ENCODE data around the gene CDHR3.
A peak's percentile ranks its signal among the peaks of the same experiment; 100 is the strongest.

The CDHR3 gene

DNA sequence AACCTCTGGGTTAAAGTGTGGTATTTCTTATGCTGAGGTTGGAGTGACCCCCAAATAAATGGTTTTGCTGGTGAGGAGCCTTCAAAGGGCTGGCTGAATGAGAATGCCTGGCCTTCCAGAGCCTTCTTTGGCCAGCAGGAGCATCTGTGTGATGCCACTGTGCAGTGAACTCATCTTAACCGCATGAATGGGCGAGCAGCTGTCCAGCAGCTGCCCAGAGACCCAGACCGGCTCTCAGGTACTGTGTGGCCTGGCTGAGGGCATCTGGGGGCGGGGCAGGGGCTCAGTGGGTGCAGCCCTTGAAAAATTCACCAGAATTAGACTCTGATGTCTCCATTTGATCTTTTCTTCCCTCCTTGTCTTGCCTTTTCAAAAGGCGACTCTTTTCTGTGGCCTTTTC lies 90.0 kb downstream of the CDHR3 start:
- DNase-seq (ENCODE audit: low read depth), result no peak
- TF ChIP-seq, protein P1, sequence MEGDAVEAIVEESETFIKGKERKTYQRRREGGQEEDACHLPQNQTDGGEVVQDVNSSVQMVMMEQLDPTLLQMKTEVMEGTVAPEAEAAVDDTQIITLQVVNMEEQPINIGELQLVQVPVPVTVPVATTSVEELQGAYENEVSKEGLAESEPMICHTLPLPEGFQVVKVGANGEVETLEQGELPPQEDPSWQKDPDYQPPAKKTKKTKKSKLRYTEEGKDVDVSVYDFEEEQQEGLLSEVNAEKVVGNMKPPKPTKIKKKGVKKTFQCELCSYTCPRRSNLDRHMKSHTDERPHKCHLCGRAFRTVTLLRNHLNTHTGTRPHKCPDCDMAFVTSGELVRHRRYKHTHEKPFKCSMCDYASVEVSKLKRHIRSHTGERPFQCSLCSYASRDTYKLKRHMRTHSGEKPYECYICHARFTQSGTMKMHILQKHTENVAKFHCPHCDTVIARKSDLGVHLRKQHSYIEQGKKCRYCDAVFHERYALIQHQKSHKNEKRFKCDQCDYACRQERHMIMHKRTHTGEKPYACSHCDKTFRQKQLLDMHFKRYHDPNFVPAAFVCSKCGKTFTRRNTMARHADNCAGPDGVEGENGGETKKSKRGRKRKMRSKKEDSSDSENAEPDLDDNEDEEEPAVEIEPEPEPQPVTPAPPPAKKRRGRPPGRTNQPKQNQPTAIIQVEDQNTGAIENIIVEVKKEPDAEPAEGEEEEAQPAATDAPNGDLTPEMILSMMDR (IDR thresholded peaks at IDR 0.05; ENCODE audit: control insufficient read depth, extremely low read depth, insufficient read depth), result no peak

DNA sequence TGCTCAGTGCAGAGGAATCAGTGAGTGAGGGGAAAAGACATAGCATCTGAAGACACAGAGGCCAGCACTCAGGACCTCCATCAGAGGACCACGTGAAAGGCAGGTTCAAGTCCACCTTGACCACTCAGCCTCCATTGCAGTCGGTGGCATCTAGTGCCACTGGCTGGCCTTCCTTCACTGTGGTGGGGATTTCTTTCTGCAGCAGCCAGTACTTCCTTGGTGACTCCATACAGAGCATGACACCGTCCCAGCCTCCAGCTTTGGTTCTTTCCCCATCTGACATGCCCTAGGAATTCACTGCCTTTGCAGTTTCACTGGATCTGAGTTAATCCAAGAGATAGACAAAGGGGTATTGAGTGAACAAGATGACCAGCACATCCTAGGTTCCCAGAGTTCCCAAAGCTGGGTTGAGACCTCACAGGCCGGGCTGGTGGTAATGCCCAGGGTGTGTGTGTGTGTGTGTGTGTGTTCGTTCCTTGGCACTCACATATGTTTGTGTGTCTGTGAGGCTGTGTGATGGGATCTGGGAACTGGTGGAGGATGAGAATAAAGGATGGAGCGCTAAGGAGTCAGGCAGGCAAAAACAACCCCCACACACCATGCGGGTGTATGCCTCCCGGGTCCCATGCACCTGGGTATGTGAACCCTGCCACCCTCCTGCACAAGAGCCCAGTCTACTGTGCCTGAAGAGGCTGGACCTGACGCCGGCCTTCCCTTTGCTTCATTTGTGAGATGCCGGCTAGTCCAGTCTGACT lies 91.3 kb downstream of the CDHR3 start:
- DNase-seq (ENCODE audit: low read depth), result no peak
- TF ChIP-seq, protein P1 (IDR thresholded peaks at IDR 0.05; ENCODE audit: control insufficient read depth, extremely low read depth, insufficient read depth), result no peak

More for the DNA sequence above, 90.0 kb downstream of the CDHR3 start:
- no peak overlapping the region for H3K4me3 ChIP-seq (ENCODE audit: low read depth, low read length)

DNA sequence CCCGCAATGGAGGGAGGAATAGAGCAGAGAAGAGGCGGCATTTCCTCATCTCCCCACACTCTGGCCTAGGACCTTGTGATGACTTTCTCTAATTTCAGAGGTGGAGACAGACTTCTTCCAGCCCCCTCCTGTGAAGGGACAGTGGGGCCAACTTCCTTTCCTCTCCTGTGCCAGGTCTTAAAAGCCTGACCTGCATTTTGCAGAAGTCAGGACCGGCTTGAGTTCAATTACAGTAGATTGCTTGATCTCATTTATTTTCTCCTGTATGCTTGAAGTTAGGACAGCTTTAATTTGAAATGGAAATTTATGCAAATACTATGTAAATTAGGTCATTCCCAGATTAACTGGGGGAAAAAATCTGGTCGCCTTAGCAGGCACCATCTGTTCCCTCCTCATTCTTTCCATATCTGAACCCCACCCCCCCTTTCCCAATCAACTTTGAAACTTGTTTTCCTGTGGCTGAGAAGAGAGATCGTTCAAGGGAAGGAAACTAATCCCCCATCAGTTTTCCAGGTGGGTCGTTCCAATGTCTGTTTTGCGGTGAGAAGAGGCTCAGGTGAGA lies 92.0 kb downstream of the CDHR3 start:
- no peak overlapping the region for H3K4me3 ChIP-seq (ENCODE audit: low read depth, low read length)
- TF ChIP-seq, protein P1 (IDR thresholded peaks at IDR 0.05; ENCODE audit: control insufficient read depth, extremely low read depth, insufficient read depth), result no peak
- DNase-seq (ENCODE audit: low read depth), result no peak

More for the DNA sequence above, 91.3 kb downstream of the CDHR3 start:
- no peak overlapping the region for H3K4me3 ChIP-seq (ENCODE audit: low read depth, low read length)

DNA sequence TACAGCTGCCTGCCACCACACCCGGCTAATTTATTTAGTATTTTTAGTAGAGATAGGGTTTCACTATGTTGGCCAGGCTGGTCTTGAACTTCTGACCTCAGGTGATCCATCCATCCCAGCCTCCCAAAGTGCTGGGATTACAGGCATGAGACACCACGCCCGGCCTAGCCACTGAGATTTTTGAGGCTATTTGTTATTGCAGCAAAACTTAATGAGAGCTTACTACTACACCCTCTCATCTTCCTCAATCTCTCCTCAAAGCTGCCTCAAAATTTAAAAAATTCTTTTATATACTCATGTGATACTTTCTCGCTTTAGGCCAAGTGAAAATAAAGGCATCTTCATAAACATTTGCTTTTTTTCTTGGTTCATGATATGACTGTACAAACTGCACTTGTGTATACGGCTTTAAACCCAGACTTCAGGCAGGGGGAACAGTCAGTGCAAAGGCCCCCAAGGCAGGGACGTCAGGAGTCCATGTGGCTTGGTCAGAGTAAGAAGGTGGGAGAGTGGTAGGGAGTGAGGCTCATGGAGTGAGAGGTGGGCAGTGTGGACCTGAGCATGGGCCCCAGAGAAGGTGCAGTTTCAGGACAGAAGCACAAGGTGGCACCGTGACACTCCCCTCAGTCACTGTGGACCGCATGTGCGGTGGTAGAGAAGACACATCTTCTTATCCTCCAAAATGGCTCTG lies 93.6 kb downstream of the CDHR3 start:
- H3K4me3 ChIP-seq (ENCODE audit: low read depth, low read length), result no peak overlapping the region
- DNase-seq (ENCODE audit: low read depth), result peak; percentile 56
- TF ChIP-seq, protein P1 (IDR thresholded peaks at IDR 0.05; ENCODE audit: control insufficient read depth, extremely low read depth, insufficient read depth), result peak; percentile 91

DNA sequence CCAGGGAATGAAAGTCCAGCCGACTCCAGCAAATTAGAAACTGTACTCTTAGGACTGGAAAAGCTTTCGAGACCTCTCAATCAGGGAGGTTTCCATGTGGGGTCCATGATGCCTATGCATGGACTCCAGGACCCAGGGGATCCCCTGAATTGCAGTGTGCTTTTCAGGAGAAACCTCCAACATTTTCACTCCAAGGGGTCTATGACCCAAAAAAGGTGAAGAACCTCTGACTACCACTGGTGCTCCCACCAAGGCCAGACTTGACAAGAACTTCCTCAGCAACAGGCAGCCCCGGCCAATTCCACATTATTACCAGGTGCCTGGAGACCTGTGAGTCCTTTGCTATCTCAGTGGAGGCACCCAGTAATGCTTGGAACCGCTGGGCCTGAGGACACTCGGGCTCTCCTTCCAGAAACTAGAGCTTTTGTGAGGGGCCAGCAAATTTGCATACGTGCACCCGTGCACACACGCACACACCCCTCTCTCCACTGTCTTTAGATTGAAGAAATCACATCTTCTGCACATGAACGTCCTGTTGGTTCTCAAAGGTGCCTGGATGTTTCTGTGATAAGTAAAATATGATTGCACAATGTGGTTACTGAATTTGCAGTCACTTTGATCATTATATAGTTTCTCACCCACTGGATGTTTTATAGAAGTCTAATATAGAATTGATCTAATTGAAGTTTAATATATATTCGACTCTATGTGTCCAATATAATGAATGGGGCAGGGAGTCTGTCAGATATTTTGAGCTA lies 94.3 kb downstream of the CDHR3 start:
- H3K4me3 ChIP-seq (ENCODE audit: low read depth, low read length), result no peak overlapping the region
- TF ChIP-seq, protein P1 (IDR thresholded peaks at IDR 0.05; ENCODE audit: control insufficient read depth, extremely low read depth, insufficient read depth), result no peak
- DNase-seq (ENCODE audit: low read depth), result no peak

DNA sequence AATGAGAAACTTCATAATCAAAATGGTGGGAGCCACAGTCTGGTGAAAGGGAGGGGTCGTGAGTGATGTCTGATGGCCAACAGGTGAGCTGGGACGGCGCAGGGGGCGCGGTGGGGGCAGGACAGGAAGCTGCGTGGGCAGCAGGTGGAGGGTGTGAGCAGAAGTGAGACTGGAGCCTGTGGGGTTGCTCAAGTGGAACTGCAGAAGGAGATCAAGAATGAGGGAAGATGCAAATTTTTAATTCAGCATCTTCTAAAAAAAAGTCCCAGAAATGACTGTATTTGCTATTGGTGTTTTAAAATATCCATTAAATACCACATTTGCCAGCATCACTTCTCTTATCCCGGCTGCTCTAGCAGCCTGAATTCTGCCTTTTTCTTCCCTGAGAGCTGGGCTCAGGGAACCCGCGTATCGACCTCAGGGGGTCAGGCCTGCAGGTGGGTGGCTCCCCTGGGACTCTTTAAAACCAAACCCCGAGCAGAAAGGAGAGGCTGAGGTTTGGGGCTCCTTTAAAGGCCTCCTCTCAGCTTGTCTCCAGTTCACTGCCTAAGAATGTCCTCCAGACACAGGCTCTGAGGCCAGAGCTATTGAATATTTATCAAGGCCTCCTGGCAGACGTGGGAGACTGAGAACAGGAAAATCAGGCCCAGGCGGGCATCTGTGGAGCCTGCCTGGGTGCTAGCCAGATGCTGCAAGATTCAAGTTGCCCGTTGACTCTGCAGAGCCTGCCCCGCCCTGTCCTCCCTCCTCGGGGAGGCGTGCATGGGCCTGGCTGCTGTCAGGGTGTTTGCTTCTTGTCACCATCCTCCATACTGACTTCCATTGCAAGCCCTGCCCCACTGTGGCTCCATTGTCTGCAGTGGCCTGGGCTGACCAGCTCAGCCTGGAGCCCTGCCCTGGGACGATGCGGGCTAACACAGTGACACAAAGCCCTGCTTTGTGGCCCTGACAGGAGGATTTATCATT lies 95.2 kb downstream of the CDHR3 start:
- DNase-seq (ENCODE audit: low read depth), result peak; percentile 95
- TF ChIP-seq, protein P1 (IDR thresholded peaks at IDR 0.05; ENCODE audit: control insufficient read depth, extremely low read depth, insufficient read depth), result no peak
- H3K4me3 ChIP-seq (ENCODE audit: low read depth, low read length), result no peak overlapping the region
